Activated CD4-positive, CD25-positive, alpha-beta regulatory T cell (primary cell): ENCODE measurements around the gene SDK2.

Source experiments
- DNase-seq, 4 experiments: peaks; one replicate each; lab custom pipeline; 2025; lab: John Stamatoyannopoulos, UW

SDK2 gene

DNA sequence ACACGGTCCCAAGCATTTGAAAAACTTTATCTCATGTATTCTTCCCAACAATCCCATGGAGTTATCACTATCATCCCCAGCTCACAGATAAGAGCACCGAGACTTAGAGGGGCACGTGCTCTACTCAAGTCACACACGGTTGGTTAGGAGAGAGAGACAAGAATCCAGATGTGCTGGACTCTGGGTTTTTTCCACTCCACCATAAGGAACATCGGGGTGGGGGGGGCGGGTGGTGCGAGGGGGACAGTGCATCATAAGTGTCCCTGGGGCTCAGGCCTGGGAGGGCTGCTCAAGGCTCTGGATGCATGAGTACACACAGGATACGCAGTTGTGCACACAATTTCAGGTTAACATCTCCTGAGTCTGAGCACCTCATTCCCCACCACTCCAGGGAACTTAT, 339.8 kb downstream of the SDK2 start:
- DNase-seq = no peak

DNA sequence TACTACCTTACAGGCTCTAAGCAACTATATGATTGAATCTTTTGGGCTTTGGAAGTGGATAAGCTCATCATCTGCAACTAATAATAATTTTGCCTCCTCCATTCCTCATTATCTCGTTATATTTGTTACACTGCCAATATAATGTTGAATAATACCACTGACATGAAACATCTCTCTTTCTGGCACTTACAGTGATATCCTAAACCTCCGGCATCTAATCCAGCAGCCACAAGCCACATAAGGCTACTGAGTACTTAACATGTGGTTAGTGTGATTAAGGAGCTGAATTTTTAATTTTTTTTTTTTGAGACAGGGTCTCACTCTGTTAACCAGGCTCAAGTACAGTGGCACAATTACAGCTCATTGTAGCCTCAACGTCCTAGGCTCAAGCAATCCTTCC, 342.1 kb downstream of the SDK2 start:
- DNase-seq = no peak

DNA sequence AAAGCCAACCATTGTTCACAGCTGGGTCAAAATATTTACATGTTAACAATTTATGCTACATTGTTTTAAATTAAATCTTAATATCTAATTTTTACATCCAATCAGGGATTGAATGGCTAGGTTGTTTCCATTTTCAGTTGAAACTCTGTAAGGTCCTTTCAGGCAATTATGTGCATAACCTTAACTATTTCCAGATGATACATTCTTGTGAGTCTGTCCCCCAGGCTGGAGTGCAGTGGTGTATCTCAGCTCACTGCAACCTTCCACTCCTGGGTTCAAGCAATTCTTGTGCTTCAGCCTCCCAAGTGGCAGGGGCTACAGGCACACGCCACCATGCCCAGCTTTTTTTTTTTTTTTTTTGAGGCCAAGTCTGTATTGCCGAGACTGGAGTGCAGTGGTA, 342.9 kb downstream of the SDK2 start:
- DNase-seq = no peak

DNA sequence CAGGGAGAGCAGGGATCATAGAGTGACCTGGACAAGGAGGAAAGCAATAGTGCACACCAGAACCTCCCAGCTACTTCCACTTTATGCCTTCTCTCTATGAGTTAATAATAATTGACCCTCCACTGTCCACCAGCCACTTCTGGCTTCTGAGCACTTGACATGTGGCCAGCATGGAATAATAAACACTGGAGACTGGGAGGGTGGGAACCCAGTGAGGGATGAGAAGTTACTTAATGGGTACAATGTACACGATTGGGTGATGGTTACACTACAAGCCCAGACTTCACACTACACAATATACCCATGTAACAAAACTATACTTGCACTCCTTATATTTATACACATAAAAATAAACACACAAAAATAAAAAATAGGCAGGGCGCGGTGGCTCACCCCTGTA, 343.9 kb downstream of the SDK2 start:
- no peak for DNase-seq

DNA sequence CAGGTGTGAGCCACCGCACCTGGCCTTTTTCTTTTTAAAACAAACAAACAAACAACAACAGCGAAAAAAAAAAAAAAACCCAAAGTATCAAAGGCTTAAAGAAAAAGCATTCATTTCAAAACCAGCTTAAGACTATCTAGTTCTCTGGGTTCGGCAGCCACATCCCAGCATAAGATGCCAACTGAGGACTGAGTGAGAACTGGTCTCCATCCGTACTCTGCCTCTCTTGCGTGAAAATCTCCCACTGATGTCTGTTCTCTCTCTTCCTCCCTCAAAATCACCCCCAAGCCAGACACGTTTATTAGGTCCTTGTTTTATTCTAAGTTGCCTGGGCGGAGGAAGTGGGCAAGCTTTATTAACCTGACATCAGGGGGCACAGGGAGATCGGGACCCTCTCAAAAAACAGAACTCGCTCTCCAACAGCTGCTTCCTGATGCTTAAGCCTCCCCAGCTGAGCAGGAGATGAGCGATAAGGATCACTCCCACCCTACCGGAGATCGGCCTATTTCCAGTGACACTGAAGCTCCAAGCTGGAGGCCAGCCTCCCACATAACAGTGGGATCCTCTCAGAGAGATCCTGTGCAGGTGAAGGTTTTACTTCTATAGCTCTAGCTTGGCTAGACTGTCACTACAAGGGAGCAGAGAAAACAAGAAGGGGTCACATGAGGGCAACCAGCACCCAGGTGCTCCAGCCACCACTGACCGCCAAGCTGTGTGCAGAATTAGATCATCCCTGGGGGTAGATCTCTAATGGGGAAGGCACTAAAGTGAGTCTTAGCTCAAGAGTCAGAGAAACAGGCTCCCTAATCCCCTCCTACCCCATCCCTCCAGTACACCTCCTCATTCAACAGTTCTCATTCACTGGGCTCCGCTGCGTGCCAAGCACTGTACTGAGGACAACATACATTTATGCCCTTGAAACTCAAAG, 346.0 kb downstream of the SDK2 start:
- no peak for DNase-seq

DNA sequence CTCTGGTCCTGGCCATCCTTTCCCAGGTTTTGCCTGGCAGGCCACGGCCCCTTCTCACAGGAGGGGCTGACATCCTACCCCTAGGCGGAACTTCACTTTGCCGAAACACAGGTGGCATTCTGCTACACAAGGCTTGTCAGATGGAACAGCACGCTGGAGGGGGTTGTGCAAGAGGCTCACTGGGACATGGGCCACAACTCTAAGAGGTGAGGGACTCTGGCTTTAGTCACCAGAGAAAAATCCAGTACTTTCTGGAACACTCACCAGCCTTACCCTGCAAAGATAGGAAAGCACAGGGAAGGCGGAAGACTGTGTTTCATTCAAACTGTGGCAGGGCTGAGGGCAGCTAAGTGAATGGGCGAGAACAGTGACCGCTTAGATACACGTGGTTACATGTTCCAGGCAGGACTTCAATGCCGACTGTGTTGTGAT, 350.7 kb downstream of the SDK2 start:
- DNase-seq = no peak

DNA sequence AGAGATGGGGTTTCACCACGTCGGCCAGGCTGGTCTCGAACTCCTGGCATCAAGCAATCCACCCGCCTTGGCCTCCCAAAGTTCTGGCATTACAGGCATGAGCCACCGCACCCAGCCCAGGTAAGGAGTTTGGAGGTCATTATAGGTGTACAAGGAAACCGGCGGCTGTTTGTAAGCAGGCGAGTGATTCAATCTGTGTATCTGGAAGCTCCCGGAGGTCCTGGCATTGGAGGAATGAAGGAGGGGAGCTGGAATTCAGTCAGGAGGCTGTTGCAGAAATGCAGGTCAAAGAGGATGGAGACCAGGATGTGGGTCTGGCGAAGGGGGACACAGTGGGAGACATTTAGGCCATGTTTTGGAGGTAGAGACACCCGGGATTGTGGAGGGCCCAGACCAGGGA, 351.2 kb downstream of the SDK2 start:
- DNase-seq = no peak

DNA sequence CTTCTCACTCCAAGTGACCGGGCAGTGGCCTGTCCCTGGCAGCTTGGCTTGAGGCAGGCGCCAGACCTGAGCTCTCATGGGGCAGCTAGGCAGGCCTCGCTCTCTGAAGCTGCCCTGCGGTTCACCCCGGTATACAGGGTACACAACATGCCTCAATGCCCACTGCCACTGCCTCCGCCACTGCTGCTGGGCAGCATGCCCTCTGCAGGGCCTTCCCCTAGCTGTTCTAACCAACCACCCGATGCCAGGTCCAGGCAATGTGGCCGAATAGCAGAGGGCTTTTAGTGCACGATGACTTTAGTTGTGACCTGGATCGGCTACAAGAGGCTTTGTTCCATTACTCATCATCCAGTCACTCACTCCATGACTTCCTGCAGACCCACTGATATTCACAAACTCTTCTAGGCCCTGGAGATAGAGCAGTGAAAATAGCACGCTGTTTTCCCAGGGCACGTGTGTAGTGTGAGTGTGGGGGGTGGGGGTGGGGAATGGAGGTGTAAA, 352.2 kb downstream of the SDK2 start:
- DNase-seq = no peak

DNA sequence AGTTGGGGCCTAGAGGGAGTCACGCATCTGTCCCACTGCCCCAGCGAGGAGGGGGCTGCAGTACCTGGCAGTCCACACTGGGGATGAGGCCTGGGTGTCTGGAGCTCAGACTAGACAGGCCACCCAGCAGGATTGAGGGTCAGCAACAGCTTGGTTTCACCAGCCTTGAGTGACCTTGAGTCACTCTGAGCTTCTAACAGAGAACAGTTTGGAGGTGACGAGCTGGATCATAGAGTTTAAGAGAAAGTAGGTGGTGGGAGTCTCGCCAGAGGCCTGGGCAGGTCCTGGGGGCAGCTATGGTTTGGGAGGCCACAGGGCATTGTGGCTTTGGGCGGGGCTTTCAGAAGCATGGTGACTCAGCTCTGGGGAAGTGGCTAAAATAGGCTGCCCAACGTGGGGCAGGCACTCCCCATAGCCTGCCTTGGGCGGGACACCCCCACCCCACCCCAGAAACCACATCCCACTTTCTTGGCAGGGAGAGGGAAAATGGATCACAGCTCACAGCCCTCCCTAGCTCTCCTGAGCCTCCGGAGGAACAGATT, 352.9 kb downstream of the SDK2 start:
- no peak for DNase-seq

DNA sequence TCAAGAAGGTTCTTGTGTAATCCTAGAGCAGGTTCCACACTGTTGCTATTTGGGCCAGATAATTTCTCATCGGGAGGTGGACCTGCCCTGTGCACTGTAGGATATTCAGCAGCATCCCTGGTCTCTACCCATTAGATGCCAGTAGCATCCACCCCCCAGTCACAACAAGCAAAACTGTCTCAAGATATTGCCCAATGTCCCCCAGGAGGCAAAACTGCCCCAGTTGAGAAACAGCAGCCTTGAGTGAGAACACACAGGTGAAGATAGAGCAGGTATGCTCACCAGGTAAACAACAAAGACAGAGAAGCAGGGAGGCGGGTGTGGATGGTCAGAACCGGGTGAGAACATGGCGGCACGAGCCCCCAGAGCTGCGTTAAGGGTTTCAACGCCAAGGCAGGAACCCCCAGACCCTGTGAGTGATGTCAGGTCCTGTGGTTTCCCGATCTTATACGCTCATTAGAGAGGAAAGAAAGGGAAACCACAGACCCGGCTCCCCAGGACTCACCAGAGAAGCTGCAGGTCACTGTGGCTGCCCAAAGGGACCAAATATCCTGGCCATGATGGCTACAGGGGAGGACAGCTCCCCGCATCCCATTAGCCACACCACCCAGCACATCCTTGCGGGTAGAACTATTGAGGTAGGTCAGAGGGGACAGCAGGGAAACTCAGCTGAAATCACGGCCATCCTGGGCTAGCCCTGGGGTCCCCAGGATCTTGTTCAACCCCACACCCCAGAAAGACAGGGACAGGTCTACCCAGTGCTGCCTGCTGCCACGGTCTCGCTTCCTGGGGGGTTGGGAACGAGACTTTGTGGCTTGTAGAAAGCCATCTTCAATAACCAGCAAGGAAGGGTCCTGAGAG, 353.6 kb downstream of the SDK2 start:
- DNase-seq = no peak

DNA sequence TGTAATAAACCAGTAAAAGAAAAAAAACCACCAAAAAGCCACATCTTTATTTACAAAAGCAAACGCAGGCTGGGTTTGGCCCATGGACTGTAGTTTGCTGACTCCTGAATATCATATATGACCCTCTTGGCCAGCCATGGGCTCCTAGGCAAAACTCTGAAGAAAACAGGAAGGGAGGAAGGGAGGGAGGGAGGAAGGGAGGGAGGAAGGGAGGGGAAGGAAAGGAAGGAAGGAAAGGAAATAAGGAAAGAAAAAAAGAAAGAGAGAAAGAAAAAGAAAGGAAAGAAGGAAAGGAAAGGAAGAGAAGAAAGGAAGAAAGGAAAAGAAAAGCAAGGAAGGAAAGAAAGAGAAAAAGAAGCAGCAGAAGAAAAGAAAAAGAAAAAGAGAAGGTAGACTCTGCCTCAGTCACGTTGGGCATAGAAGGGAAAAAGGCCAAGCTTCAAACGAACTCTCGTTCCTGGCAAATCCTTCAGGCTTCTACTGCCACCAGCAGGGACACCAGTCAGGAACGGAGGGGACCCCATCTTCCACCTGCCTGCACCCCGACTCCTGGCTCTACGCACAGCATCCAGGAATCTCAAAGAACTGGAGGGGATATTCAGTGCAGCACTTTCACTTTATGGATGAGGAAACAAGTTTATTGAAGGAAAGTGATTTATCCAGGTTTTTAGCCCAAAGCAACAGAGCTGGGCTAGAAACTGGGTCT, 354.5 kb downstream of the SDK2 start:
- no peak for DNase-seq

DNA sequence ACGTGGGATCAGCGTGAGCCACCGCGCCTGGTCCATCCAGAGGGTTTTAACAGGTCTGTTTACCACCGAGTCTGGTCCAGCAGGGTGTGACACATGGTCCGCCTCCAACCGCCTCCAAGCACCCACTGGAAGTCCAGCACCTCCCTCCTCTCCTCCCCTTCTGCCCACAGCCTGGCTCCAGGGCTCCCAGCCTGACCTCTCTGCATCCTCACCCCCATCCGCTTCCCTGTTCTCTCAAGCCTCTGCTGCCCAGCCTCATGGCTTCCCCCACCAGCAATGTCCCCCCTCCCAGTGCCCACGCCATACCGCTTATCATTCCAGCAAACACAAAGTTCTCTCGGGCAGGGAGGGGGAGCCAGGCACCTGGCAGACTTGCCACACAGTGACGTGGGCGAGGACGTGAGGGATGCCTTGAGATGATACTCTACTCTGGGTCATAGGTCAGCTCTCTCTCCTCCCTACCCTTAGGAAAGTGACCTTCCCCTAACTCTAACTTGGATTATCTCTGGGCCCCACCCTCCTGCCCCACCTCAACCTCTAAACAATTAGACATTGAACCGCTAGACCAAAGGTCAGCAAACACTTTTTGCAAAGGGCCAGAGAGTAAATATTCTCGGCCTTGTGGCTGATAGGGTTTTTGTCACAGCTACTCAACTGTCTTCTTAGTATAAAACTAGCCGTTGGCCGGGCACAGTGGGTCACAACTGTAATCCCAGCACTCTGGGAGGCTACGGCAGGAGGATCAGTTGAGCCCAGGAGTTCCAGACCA, 355.5 kb downstream of the SDK2 start:
- DNase-seq = no peak

DNA sequence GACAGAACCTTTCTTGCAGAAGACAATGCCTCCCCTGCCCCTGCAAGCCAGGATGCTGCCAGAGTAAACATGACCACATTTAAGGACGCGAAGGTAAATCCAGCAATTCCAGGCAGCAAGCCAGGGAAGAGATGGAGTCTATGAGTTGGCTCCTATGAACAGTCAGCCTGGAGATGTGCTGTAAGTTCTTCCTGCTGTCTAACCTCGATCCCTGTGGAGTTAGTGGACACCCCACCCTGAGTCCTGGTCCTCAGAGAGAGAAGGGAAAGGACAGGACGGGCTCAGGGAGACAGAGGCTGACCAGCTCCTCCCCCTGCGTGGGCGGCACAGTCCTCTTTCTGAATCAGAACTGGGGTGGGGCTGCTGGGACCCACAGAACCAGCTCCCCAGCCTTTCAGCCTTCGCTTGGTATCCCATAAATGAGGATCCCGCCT, 357.4 kb downstream of the SDK2 start:
- no peak for DNase-seq

DNA sequence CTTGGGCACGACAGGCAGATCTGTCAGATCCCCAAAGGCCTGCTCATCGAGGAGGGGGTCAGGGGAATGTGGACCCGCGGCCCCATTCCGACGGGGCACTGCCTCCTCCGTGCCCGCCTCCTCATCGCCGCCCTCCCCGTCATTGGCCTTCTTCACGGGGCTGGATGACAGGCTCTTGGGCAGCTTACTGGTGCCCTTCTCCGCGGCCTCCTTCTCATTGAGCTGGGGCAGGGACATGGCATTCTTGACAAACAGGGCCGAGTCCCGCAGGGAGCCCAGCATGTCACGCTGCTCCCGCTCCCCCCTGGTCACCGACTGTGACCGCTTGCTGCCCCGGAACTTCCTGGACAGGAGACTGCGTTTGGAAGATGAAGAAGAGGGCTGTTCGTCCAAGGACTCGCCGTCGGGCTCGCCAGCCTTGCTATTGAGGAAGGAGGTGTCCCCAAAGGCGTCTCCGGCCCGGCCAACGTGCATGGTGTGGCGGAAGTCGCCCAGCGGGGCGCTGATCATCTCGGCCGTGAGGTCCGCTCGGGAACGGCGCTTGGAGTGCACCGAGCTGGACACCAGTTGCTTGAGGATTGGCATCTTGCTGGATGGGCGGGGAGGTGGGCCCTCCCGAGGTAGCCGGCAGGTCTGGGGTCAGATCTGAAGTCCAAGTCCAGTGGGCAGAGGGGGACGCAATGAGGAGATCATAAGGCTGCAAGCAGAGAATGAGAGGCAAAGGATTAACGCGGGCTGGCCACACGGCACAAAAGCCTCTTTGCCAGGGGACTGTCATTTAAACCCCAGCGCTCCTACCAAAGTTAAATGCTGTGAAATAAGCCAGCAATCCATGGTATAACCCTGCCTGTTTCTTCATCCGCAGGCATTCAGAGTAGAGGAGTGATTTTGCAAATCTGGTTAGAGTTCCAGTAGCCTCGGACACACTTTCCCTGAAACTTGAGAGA, 358.1 kb downstream of the SDK2 start:
- no peak for DNase-seq

DNA sequence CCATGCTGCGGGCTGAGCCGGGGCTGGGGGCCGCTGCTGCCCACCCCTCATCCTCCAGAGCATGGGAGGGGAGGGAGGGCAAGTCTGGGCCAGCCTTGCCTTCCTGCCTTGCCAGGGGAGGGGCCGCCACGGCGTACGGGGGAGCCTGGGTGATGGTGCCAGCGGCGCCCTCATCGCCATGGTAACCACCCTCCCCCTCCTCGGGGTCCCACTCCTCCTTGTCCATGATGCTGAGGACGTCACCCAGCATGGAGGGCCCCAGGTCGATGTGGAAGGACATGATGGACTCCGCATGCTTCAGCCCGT, 358.7 kb downstream of the SDK2 start:
- no peak for DNase-seq

DNA sequence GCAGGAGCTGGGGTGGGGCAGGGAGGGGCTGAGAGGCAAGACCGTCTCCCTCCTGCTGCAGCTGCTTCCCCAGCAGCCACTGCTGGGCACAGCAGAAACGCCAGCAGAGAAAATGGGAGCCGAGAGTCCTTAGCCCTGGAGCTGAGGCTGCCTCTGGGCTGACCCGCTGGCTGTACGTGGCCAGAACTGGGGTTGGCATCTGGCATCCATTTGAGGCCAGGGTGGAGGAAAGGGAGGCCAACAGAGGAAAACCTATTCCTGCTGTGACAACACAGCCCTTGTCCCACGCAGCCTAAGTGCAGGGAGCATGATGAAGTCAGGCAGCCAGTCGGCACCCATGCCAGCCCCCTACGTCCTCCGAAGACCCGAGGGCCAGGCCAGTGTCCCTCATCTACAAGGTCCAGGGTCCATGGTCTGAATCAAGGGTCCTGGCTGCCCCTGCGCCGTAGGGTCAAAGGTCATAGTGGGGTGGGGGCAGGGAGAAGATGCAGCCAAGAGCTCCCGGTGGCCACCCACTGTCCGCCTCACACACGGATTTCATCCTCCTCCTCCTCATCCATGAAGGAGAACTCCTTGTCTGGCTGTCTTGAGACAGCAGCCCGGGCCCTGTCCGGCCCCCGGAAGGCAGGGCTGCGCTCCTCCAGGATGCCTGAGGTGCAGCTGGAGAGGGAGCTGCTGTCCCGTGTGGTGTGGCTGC, 359.2 kb downstream of the SDK2 start:
- DNase-seq = no peak
